Endodermal cell (in vitro differentiated cells): ENCODE measurements around the gene ACBD4. TPM values are rescaled to one million over a fixed set of nuclear protein-coding genes. Genes with fewer than 3 reads are reported as not detected.

Experiments
- DNase-seq: peaks from one replicate; pipeline ENCODE4 v3.0.0-alpha.2; 2017
- H3K27ac ChIP-seq: 2 replicates; pipeline ENCODE4 v1.5.1; 2013; ENCODE audit warnings: mild to moderate bottlenecking, low read depth, low read length, moderate library complexity
- H3K27me3 ChIP-seq: 2 replicates; pipeline ENCODE4 v1.6.1; 2013; ENCODE audit warnings: mild to moderate bottlenecking, low read length, moderate library complexity; ENCODE audit not compliant: insufficient read depth, control insufficient read depth, poor library complexity, severe bottlenecking
- H3K36me3 ChIP-seq: 2 replicates; pipeline ENCODE4 v1.7.0; 2013; ENCODE audit warnings: mild to moderate bottlenecking, low read length, moderate library complexity; ENCODE audit not compliant: control insufficient read depth, insufficient read depth
- H3K4me1 ChIP-seq: one replicate; pipeline ENCODE4 v1.7.0; 2013; ENCODE audit warnings: low read length; ENCODE audit not compliant: control insufficient read depth, insufficient read depth
- H3K4me3 ChIP-seq: 2 replicates; pipeline ENCODE4 v1.5.1; 2013; ENCODE audit warnings: mild to moderate bottlenecking, low read length, moderate library complexity
- H3K9ac ChIP-seq: 2 replicates; pipeline ENCODE4 v1.6.1; 2013; ENCODE audit warnings: mild to moderate bottlenecking, low read length, moderate library complexity; ENCODE audit not compliant: poor library complexity, severe bottlenecking; ENCODE audit errors: extremely low read depth
- H3K9me3 ChIP-seq: 2 replicates; pipeline ENCODE4 v1.6.1; 2013; ENCODE audit warnings: mild to moderate bottlenecking, low read length, moderate library complexity; ENCODE audit not compliant: control insufficient read depth
- H3K27ac Mint-ChIP-seq: 2 replicates; pipeline ENCODE4 v1.8.0; 2020; ENCODE audit warnings: mixed read lengths
- H3K27me3 Mint-ChIP-seq: 2 replicates; pipeline ENCODE4 v1.8.0; 2021; ENCODE audit warnings: mild to moderate bottlenecking, mixed read lengths; ENCODE audit not compliant: insufficient read depth
- H3K36me3 Mint-ChIP-seq: 2 replicates; pipeline ENCODE4 v1.8.0; 2020; ENCODE audit warnings: low read depth, mixed read lengths
- H3K4me1 Mint-ChIP-seq: 2 replicates; pipeline ENCODE4 v1.8.0; 2020; ENCODE audit warnings: mixed read lengths
- H3K4me3 Mint-ChIP-seq: 2 replicates; pipeline ENCODE4 v1.8.0; 2020; ENCODE audit warnings: mild to moderate bottlenecking, moderate library complexity, mixed read lengths
- H3K9me3 Mint-ChIP-seq: 2 replicates; pipeline ENCODE4 v1.8.0; 2020; ENCODE audit warnings: mild to moderate bottlenecking, mixed read lengths
- WGBS, 2 experiments: methylation state at CpG; one replicate each; pipeline versions ENCODE4 v1.1.5 to v1.1.7; 2013; ENCODE audit warnings: missing lambda C conversion rate in 2 of 2, mixed read lengths in 1 of 2; ENCODE audit not compliant: insufficient coverage in 1 of 2, insufficient read length in 1 of 2; 5-methylcytosine and 5-hydroxymethylcytosine counted together
- total RNA-seq, 2 donors: library from RNA; stranded (reverse); fragmentation: NEBNext Ultra II Directional in 1 of 2; extraction: Animal tissue kit (Norgen Biotek cat#: 25700) in 1 of 2; gene quantifications; 2 replicates in 1 of 2; 3 replicates in 1 of 2; pipeline ENCODE4 v1.2.1, GENCODE V29; 2021
- TF ChIP-seq, protein P1 (sequence below): fragments of 200-600 bp; sonication (generic); conservative IDR thresholded peaks from 2 replicates; pipeline ENCODE4 v1.5.0; 2021; ENCODE audit warnings: antibody characterized with exemption, mild to moderate bottlenecking

The ACBD4 gene
- total RNA-seq, 2 donors from 2014 or later: 17.4 to 19.5 TPM

DNA sequence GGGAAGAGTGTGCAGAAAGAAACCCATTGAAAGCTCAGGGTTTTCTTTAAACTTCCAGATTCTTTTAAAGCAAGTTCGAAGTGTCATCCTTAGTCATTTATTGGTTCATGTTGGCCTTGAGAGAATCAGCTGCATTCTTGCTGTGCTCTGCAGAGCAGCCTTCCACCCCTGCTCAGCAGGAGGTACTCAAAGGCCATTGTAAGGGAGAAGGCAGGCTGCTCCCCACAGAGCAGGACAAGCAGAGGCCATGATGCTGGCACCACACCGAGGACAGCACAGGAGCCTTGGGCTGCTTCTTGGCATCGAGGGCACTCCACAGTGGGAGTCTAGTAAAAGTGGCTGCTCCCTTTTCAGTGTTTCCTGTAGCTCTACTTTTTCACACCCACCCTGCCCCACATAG lies 44.8 kb upstream of the ACBD4 start:
- Histone ChIP-seq H3K9me3 (no peaks in the 10 kb centered on the region), H3K36me3 (peaks cover 77% of the 10 kb centered on the region), H3K4me3 (no peak overlapping the region), H3K4me1 (no peaks in the 10 kb centered on the region), H3K9ac (no peak overlapping the region), H3K27me3 (no peaks in the 10 kb centered on the region), H3K27ac (no peak overlapping the region)
- WGBS, 2 experiments: 68 to 77% methylated on average over 2 to 3 of the region's 3 CpGs
- TF ChIP-seq, protein P1, sequence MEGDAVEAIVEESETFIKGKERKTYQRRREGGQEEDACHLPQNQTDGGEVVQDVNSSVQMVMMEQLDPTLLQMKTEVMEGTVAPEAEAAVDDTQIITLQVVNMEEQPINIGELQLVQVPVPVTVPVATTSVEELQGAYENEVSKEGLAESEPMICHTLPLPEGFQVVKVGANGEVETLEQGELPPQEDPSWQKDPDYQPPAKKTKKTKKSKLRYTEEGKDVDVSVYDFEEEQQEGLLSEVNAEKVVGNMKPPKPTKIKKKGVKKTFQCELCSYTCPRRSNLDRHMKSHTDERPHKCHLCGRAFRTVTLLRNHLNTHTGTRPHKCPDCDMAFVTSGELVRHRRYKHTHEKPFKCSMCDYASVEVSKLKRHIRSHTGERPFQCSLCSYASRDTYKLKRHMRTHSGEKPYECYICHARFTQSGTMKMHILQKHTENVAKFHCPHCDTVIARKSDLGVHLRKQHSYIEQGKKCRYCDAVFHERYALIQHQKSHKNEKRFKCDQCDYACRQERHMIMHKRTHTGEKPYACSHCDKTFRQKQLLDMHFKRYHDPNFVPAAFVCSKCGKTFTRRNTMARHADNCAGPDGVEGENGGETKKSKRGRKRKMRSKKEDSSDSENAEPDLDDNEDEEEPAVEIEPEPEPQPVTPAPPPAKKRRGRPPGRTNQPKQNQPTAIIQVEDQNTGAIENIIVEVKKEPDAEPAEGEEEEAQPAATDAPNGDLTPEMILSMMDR: no peak
- DNase-seq: peak; percentile 75
- H3K27ac Mint-ChIP-seq: peak overlapping the region; percentile 21
- no peaks in the 10 kb centered on the region for H3K27me3 Mint-ChIP-seq
- peaks cover 7% of the 10 kb centered on the region for H3K4me1 Mint-ChIP-seq
- H3K36me3 Mint-ChIP-seq: peaks cover 71% of the 10 kb centered on the region
- no peaks in the 10 kb centered on the region for H3K9me3 Mint-ChIP-seq
- H3K4me3 Mint-ChIP-seq: no peak overlapping the region

DNA sequence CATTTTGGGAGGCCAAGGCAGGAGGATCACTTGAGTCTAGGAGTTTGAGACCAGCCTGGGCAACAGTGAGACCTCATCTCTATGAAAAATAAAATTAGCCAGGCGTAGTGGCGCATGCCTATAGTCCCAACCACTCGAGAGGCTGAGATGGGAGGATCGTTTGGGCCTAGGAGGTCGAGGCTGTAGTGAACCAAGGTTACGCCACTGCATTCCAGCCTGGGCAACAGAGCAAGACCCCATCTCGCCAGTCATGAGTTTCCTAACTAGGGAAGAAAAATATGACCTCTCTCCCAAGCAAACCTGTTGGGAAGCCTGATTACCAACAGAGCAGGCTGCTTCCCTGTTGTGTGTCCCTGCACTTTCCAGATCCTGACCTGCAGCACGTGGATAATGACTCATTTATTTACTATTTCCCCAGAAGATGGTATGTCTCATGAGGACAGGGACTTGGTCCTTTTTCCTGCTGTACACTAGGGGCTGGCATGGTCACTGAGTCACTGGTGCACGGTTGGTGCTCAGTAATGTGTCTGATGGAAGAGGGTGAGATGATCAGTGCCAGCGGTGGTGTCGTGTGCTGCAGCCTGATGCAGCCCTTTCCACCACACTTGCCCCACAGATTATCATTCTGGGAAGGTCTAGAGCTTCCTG lies 43.6 kb upstream of the ACBD4 start:
- no peaks in the 10 kb centered on the region for H3K4me1 ChIP-seq
- WGBS, 2 experiments: 91 to 97% methylated on average over 11 of the region's 11 CpGs
- no peak for DNase-seq
- no peak overlapping the region for H3K4me3 ChIP-seq
- peaks cover 7% of the 10 kb centered on the region for H3K4me1 Mint-ChIP-seq
- H3K9me3 Mint-ChIP-seq: no peaks in the 10 kb centered on the region
- H3K9ac ChIP-seq: no peak overlapping the region
- TF ChIP-seq, protein P1: no peak
- no peaks in the 10 kb centered on the region for H3K9me3 ChIP-seq
- H3K27ac ChIP-seq: no peak overlapping the region
- no peak overlapping the region for H3K4me3 Mint-ChIP-seq
- peaks cover 73% of the 10 kb centered on the region for H3K36me3 Mint-ChIP-seq
- H3K36me3 ChIP-seq: peaks cover 75% of the 10 kb centered on the region
- H3K27me3 Mint-ChIP-seq: no peaks in the 10 kb centered on the region
- H3K27me3 ChIP-seq: no peaks in the 10 kb centered on the region
- peak overlapping the region; percentile 8 for H3K27ac Mint-ChIP-seq

DNA sequence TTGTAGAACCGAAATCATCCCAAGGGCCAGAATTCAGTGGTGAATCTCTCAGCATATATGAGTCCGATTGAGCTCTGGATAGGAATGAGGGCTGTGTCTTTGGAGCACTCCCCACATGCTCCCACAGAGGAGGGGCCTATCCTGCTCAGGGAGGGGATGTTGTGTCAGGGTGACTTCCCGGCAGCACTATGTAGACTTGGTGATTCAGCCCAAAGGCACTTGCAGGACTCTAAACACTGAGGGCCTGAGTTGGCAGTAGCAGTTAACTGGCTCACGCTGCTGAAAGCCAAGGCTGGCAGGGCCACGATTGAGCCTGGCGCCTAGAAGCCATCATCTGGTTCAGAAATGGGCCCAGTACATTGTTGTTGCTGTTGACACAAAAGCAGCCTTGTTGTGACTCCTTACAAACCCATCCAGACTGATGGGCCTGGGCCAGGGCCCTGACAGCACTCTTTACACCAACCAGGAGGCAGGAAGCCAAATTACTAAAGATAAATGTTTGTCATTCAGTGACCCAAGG lies 42.5 kb upstream of the ACBD4 start:
- no peak overlapping the region for H3K9ac ChIP-seq
- H3K4me3 ChIP-seq: no peak overlapping the region
- H3K36me3 Mint-ChIP-seq: peaks cover 72% of the 10 kb centered on the region
- H3K4me1 ChIP-seq: no peaks in the 10 kb centered on the region
- H3K36me3 ChIP-seq: peaks cover 75% of the 10 kb centered on the region
- H3K27ac ChIP-seq: no peak overlapping the region
- H3K27me3 Mint-ChIP-seq: no peaks in the 10 kb centered on the region
- H3K4me3 Mint-ChIP-seq: no peak overlapping the region
- DNase-seq: no peak
- H3K27ac Mint-ChIP-seq: no peak overlapping the region
- H3K4me1 Mint-ChIP-seq: peaks cover 7% of the 10 kb centered on the region
- H3K9me3 Mint-ChIP-seq: no peaks in the 10 kb centered on the region
- no peaks in the 10 kb centered on the region for H3K27me3 ChIP-seq
- TF ChIP-seq, protein P1: no peak
- H3K9me3 ChIP-seq: no peaks in the 10 kb centered on the region
- WGBS, 2 experiments: 92 to 96% methylated on average over 4 to 6 of the region's 6 CpGs
